ENCODE data around the gene ACTN3.

ACTN3 gene

GRCh38 chr11:66598993-66599392, 52.3 kb downstream of the ACTN3 start:
- Histone ChIP-seq H3K4me3 (ENCODE audit: low read depth, low read length, poor library complexity, severe bottlenecking) (no peak overlapping the region), H3F3A (ENCODE audit: insufficient read depth, low read length) (no peaks in the 10 kb centered on the region), H3K27me3 (ENCODE audit: insufficient read depth, low read length) (no peaks in the 10 kb centered on the region), H3K27ac (ENCODE audit: low read depth, low read length, poor library complexity, severe bottlenecking) (no peak overlapping the region), H3K9me2 (ENCODE audit: low read depth, low read length) (no peaks in the 10 kb centered on the region), H2AFZ (ENCODE audit: low read length) (no peak overlapping the region), H3K4me1 (ENCODE audit: insufficient read depth, low read length, severe bottlenecking) (peaks cover 24% of the 10 kb centered on the region), H3K36me3 (ENCODE audit: insufficient read depth, low read length) (peaks cover 18% of the 10 kb centered on the region; the same call in 1 of the 2 replicates), H4K20me1 (ENCODE audit: insufficient read depth, low read length) (no peaks in the 10 kb centered on the region), H3K4me2 (ENCODE audit: low read length) (no peak overlapping the region), H3K9ac (ENCODE audit: low read length) (no peak overlapping the region), H3K9me3 (ENCODE audit: low read length) (no peaks in the 10 kb centered on the region), H3K79me2 (ENCODE audit: insufficient read depth, low read length) (no peaks in the 10 kb centered on the region)
- TF ChIP-seq EZH2 (IDR thresholded peaks at IDR 0.05; ENCODE audit: borderline replicate concordance, low read length) (no peak), CTCF (IDR thresholded peaks at IDR 0.05; ENCODE audit: low read length) (no peak)

GRCh38 chr11:66600219-66600618, 53.5 kb downstream of the ACTN3 start:
- Histone ChIP-seq H3K9me2 (ENCODE audit: low read depth, low read length) (no peaks in the 10 kb centered on the region), H3K4me2 (ENCODE audit: low read length) (no peak overlapping the region), H3K27ac (ENCODE audit: low read depth, low read length, poor library complexity, severe bottlenecking) (no peak overlapping the region), H3K27me3 (ENCODE audit: insufficient read depth, low read length) (no peaks in the 10 kb centered on the region), H3K9ac (ENCODE audit: low read length) (no peak overlapping the region), H3K4me1 (ENCODE audit: insufficient read depth, low read length, severe bottlenecking) (peaks cover 14% of the 10 kb centered on the region), H4K20me1 (ENCODE audit: insufficient read depth, low read length) (no peaks in the 10 kb centered on the region), H3K4me3 (ENCODE audit: low read depth, low read length, poor library complexity, severe bottlenecking) (no peak overlapping the region), H3F3A (ENCODE audit: insufficient read depth, low read length) (no peaks in the 10 kb centered on the region), H2AFZ (ENCODE audit: low read length) (no peak overlapping the region), H3K9me3 (ENCODE audit: low read length) (no peaks in the 10 kb centered on the region), H3K79me2 (ENCODE audit: insufficient read depth, low read length) (no peaks in the 10 kb centered on the region), H3K36me3 (ENCODE audit: insufficient read depth, low read length) (peaks cover 27% of the 10 kb centered on the region; the same call in 1 of the 2 replicates)
- TF ChIP-seq CTCF (IDR thresholded peaks at IDR 0.05; ENCODE audit: low read length), result no peak
- TF ChIP-seq EZH2 (IDR thresholded peaks at IDR 0.05; ENCODE audit: borderline replicate concordance, low read length), result no peak

- Histone ChIP-seq H3K4me1 (ENCODE audit: insufficient read depth, low read length, severe bottlenecking) (peaks cover 9% of the 10 kb centered on the region), H3K79me2 (ENCODE audit: insufficient read depth, low read length) (no peaks in the 10 kb centered on the region), H3K9me3 (ENCODE audit: low read length) (no peaks in the 10 kb centered on the region), H3K4me2 (ENCODE audit: low read length) (no peak overlapping the region), H3F3A (ENCODE audit: insufficient read depth, low read length) (no peaks in the 10 kb centered on the region), H3K27me3 (ENCODE audit: insufficient read depth, low read length) (no peaks in the 10 kb centered on the region), H4K20me1 (ENCODE audit: insufficient read depth, low read length) (no peaks in the 10 kb centered on the region), H3K4me3 (ENCODE audit: low read depth, low read length, poor library complexity, severe bottlenecking) (no peak overlapping the region), H2AFZ (ENCODE audit: low read length) (no peak overlapping the region), H3K9me2 (ENCODE audit: low read depth, low read length) (no peaks in the 10 kb centered on the region), H3K9ac (ENCODE audit: low read length) (no peak overlapping the region), H3K36me3 (ENCODE audit: insufficient read depth, low read length) (peaks cover 33% of the 10 kb centered on the region; the same call in 1 of the 2 replicates), H3K27ac (ENCODE audit: low read depth, low read length, poor library complexity, severe bottlenecking) (no peak overlapping the region)
- TF ChIP-seq EZH2 (IDR thresholded peaks at IDR 0.05; ENCODE audit: borderline replicate concordance, low read length), result no peak
- no peak for TF ChIP-seq CTCF (IDR thresholded peaks at IDR 0.05; ENCODE audit: low read length)
Observed at GRCh38 chr11:66600631-66601233, 54.0 kb downstream of the ACTN3 start.

All from OCI-LY1 (cell line).